Fibroblast of mammary gland (primary cell): ENCODE results near the gene LRP1.
A peak's percentile ranks its signal among the peaks of the same experiment; 100 is the strongest.

Experiments used
- DNase-seq: peaks from one replicate; pipeline ENCODE4 v3.0.0-alpha.2; 2010; ENCODE audit warnings: low read depth
- H3K4me3 ChIP-seq: 2 replicates; pipeline ENCODE4 v1.5.1; 2011; ENCODE audit warnings: low read depth, mild to moderate bottlenecking, low read length, moderate library complexity; ENCODE audit not compliant: control insufficient read depth
- CTCF ChIP-seq: conservative IDR thresholded peaks from 2 replicates; pipeline ENCODE4 v1.5.1; 2011; ENCODE audit warnings: low read depth, low read length, inconsistent platforms; ENCODE audit not compliant: control insufficient read depth, insufficient read depth

The LRP1 gene

GRCh38 chr12:57233357-57234232 lies 105.3 kb downstream of the LRP1 start:
- H3K4me3 ChIP-seq, result no peak overlapping the region
- peak; percentile 86 for DNase-seq
- no peak for TF ChIP-seq CTCF

- TF ChIP-seq CTCF, result no peak
- H3K4me3 ChIP-seq, result no peak overlapping the region
- DNase-seq, result no peak
Measured at GRCh38 chr12:57234233-57234570, 105.9 kb downstream of the LRP1 start.

DNA sequence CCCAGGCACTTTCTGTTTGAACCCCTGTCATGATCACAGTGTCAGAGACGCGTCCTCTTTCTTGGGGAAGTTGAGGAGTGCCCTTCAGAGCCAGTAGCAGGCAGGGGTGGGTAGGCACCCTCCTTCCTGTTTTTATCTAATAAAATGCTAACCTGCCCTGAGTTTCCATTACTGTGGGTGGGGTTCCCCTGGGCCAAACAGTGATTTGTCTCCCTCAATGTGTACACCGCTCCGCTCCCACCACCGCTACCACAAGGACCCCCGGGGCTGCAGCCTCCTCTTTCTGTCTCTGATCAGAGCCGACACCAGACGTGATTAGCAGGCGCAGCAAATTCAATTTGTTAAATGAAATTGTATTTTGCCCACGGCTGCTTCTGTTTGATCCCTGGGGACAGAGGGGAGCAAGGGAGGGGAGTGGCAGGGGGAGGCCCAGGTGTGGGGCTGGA lies 106.3 kb downstream of the LRP1 start:
- no peak overlapping the region for H3K4me3 ChIP-seq
- no peak for TF ChIP-seq CTCF
- DNase-seq, result no peak

- H3K4me3 ChIP-seq, result no peak overlapping the region
- no peak for DNase-seq
- no peak for TF ChIP-seq CTCF
Measured at GRCh38 chr12:57235017-57235727, 106.9 kb downstream of the LRP1 start.

GRCh38 chr12:57235728-57236131 lies 107.4 kb downstream of the LRP1 start:
- no peak for TF ChIP-seq CTCF
- no peak for DNase-seq

GRCh38 chr12:57236201-57236924 lies 108.1 kb downstream of the LRP1 start:
- no peak for DNase-seq
- H3K4me3 ChIP-seq, result no peak overlapping the region
- no peak for TF ChIP-seq CTCF

More at GRCh38 chr12:57235728-57236131, 107.4 kb downstream of the LRP1 start:
- H3K4me3 ChIP-seq, result no peak overlapping the region
